ENCODE data around the gene ZFYVE9. TPM values are rescaled to one million over a fixed set of nuclear protein-coding genes. Genes with fewer than 3 reads are reported as not detected.

The ZFYVE9 gene
- total RNA-seq, 1 donor from 2014 or later, result 40.0 TPM

- Mint-ChIP-seq H3K4me3 (ENCODE audit: low read depth) (no peak overlapping the region), H3K9me3 (ENCODE audit: low read depth) (no peaks in the 10 kb centered on the region), H3K36me3 (ENCODE audit: insufficient read depth) (peaks cover 28% of the 10 kb centered on the region), H3K27ac (no peak overlapping the region), H3K4me1 (ENCODE audit: low read depth) (peaks cover 4% of the 10 kb centered on the region), H3K27me3 (no peaks in the 10 kb centered on the region)
- no peak for DNase-seq (ENCODE audit: low spot score, unreplicated experiment)
- TF ChIP-seq CTCF (IDR thresholded peaks at IDR 0.05; ENCODE audit: unreplicated experiment), result no peak
Measured at GRCh38 chr1:52359676-52360594, 218.0 kb downstream of the ZFYVE9 start.

DNA sequence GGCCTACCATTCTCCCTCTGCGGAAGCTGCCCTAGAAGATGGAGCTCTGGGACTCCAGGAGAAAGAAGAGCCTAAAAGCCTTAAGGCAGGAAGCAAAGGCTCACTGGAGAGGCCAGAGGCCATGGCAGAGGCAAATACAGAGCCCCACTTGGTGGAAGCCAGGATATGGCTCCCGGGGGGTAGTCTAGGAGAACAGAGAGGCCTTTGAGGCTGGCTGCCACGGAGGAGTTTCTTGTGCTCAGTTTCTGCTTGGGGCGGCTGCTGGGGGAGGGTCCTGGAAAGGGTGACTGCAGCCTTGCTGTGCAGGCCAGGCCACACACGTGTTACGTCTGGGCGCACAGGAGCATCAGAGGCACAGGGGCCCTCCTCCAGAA is 218.7 kb downstream of the ZFYVE9 start:
- TF ChIP-seq CTCF (IDR thresholded peaks at IDR 0.05; ENCODE audit: unreplicated experiment), result no peak
- DNase-seq (ENCODE audit: low spot score, unreplicated experiment), result no peak
- Mint-ChIP-seq H3K4me1 (ENCODE audit: low read depth) (peaks cover 8% of the 10 kb centered on the region), H3K27ac (no peak overlapping the region), H3K36me3 (ENCODE audit: insufficient read depth) (peaks cover 24% of the 10 kb centered on the region), H3K4me3 (ENCODE audit: low read depth) (no peak overlapping the region), H3K27me3 (no peaks in the 10 kb centered on the region), H3K9me3 (ENCODE audit: low read depth) (no peaks in the 10 kb centered on the region)

DNA sequence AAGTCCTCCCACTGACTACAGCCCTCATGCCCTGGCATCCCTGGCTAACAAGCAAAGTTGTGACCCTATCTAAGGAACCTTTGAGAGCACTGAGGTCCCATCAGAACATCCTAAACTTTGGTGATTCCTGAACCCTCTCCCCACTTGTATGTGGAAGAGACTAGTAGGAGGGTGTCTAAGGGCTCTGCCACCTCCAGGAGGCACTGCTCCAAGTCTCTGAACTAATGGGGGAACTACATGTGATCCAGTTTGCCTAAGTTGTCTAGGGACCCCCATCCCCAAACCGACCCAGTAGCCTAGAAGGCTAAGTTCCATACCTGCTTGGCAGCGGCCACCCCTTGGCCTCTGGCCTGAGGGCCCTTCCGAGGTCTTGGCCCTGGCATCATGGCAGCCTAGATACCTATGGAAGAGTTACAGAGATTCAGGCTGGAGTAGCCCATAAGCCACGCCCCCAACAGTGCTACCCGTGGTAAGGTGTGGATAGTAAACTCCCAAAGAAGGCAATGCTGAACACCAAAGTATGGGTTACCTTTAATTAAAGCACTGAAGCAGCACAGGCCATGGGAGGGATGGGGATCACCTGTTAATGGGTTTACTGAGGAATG is 222.4 kb downstream of the ZFYVE9 start:
- no peak for DNase-seq (ENCODE audit: low spot score, unreplicated experiment)
- Mint-ChIP-seq H3K4me3 (ENCODE audit: low read depth) (peak overlapping the region; percentile 94), H3K4me1 (ENCODE audit: low read depth) (peaks cover 17% of the 10 kb centered on the region), H3K27me3 (no peaks in the 10 kb centered on the region), H3K36me3 (ENCODE audit: insufficient read depth) (peaks cover 7% of the 10 kb centered on the region), H3K27ac (no peak overlapping the region), H3K9me3 (ENCODE audit: low read depth) (no peaks in the 10 kb centered on the region)
- no peak for TF ChIP-seq CTCF (IDR thresholded peaks at IDR 0.05; ENCODE audit: unreplicated experiment)

DNA sequence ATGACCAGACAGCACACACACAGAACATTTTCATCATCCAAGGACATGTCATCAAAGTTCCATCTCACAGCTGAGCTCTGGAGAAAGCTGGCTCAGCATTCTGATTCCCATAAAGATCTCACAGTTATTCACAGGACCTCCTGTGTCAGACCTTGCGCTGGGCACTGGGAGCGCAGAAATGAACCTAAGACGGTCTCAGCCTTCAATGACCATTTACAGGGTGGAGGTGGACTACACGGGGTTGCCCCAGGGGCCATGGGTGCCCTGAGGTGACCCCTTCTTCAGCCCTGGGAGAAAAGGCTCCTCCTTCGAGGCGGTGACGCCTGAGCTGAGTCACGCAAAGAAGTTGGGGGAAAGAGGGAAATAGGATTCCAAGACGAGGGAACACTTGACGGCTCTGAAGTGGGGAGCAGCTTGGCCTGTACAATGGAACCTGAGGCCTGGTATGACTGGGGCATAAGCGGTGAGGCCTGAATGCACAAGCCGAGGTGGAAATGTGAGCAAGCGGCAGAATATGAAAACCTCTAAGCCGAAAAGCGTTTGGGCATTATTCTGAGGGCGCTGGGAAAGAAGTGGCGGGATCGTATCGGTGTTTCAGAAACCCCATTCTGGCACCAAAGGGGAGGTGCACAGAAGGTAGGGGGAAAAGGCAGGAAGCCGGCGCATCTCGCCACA is 223.3 kb downstream of the ZFYVE9 start:
- Mint-ChIP-seq H3K27me3 (no peaks in the 10 kb centered on the region), H3K4me1 (ENCODE audit: low read depth) (peaks cover 17% of the 10 kb centered on the region), H3K4me3 (ENCODE audit: low read depth) (peak overlapping the region; percentile 94), H3K27ac (peak overlapping the region; percentile 98), H3K9me3 (ENCODE audit: low read depth) (no peaks in the 10 kb centered on the region), H3K36me3 (ENCODE audit: insufficient read depth) (peaks cover 7% of the 10 kb centered on the region)
- no peak for TF ChIP-seq CTCF (IDR thresholded peaks at IDR 0.05; ENCODE audit: unreplicated experiment)
- DNase-seq (ENCODE audit: low spot score, unreplicated experiment), result no peak

All from progenitor cell of endocrine pancreas (in vitro differentiated cells).